Loucy (cell line): Measurements from ENCODE around the gene OSR1.

Experiments
- H2AFZ ChIP-seq: fragments of 200-600 bp; sonication (generic); 2 replicates; pipeline ENCODE4 v1.6.0; 2016; ENCODE audit warnings: antibody characterized with exemption, mild to moderate bottlenecking, low read length, moderate library complexity
- H3F3A ChIP-seq: fragments of 200-600 bp; 2 replicates; pipeline ENCODE4 v1.6.0; 2016; ENCODE audit warnings: antibody characterized with exemption, low read depth, mild to moderate bottlenecking
- H3K27me3 ChIP-seq: fragments of 200-600 bp; sonication (generic); 2 replicates; pipeline ENCODE4 v1.6.1; 2014; ENCODE audit warnings: low read length, mild to moderate bottlenecking; ENCODE audit not compliant: insufficient read depth, poor library complexity, severe bottlenecking
- H3K36me3 ChIP-seq: fragments of 200-600 bp; sonication (generic); 2 replicates; pipeline ENCODE4 v1.6.1; 2016; ENCODE audit warnings: low read length; ENCODE audit not compliant: insufficient read depth
- H3K4me1 ChIP-seq: fragments of 200-600 bp; sonication (generic); 2 replicates; pipeline ENCODE4 v1.5.1; 2014; ENCODE audit warnings: low read length, mild to moderate bottlenecking; ENCODE audit not compliant: insufficient read depth, poor library complexity, severe bottlenecking
- H3K4me2 ChIP-seq: fragments of 200-600 bp; sonication (generic); 2 replicates; pipeline ENCODE4 v1.6.0; 2014; ENCODE audit warnings: antibody characterized with exemption, low read length, low read depth, mild to moderate bottlenecking; ENCODE audit not compliant: poor library complexity, severe bottlenecking
- H3K4me3 ChIP-seq: fragments of 200-600 bp; sonication (generic); 2 replicates; pipeline ENCODE4 v1.5.1; 2014; ENCODE audit warnings: low read length, mild to moderate bottlenecking, mixed read lengths; ENCODE audit not compliant: poor library complexity, severe bottlenecking
- H3K79me2 ChIP-seq: fragments of 200-600 bp; sonication (generic); 2 replicates; pipeline ENCODE4 v1.6.1; 2014; ENCODE audit warnings: low read length; ENCODE audit not compliant: insufficient read depth
- H3K9ac ChIP-seq: fragments of 200-600 bp; sonication (generic); 2 replicates; pipeline ENCODE4 v1.6.0; 2014; ENCODE audit warnings: mild to moderate bottlenecking, low read depth, low read length, moderate library complexity; ENCODE audit not compliant: poor library complexity, severe bottlenecking
- H3K9me2 ChIP-seq: fragments of 200-600 bp; sonication (generic); replicated peaks from 2 replicates; pipeline ENCODE4 v1.6.1; 2016; ENCODE audit warnings: low read depth, low read length, mixed read lengths
- H3K9me3 ChIP-seq: fragments of 200-600 bp; sonication (generic); 2 replicates; pipeline ENCODE4 v1.6.1; 2014; ENCODE audit warnings: mild to moderate bottlenecking, antibody characterized with exemption, low read length, low read depth; ENCODE audit not compliant: insufficient read depth
- H4K20me1 ChIP-seq: fragments of 200-600 bp; sonication (generic); 2 replicates; pipeline ENCODE4 v1.6.0; 2014; ENCODE audit warnings: antibody characterized with exemption, low read length, mild to moderate bottlenecking; ENCODE audit not compliant: insufficient read depth, poor library complexity, severe bottlenecking
- CTCF ChIP-seq: fragments of 200-600 bp; sonication (generic); conservative IDR thresholded peaks from 2 replicates; pipeline ENCODE4 v1.5.1; 2014; ENCODE audit warnings: mild to moderate bottlenecking, antibody characterized with exemption, low read length
- EZH2phosphoT487 ChIP-seq: fragments of 200-600 bp; IDR thresholded peaks from 2 replicates; pipeline ENCODE4 v1.6.1; 2018; ENCODE audit warnings: antibody characterized with exemption, mild to moderate bottlenecking, moderate library complexity, borderline replicate concordance

OSR1 gene

DNA sequence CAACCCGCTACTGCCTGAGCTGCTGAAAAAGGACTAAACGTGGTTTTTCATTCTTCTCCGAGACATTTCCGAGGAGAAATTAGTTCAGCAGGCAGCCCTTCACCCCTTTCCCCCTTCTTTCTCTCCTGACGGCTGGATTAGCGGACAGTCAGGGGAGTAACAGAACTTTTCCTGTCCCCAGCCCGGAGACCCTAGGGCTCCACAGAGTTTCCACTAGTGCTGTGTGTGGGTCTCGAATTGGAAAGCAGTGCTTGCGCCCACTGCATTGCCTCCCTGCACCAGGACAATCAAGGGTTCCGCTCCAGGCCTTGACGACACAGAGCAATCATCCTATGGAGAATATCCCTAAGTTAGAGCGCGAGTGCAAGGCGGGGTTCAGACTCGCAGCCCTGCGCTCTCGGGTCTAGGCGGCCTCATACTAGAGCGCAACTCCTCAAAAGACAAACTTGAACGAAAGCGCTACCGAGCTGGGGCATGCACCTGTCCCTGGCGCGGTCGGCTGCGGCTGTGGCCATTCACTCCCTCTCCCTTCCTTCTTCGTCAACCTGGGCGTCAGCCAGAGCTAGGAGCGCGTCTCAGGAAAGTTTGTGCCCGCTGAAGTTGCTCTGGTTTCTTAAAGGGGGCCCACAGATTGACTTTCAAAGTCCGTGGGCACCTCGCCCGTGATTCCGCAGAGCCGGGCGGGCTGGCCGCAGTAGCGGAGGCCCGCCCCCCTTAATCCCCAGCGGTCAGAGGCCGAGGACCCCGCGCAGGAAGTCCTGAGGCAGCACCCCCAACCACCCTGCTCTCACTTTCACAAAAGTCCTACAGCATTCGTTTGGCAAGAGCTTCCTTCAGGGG is 801 bp downstream of the OSR1 start:
- no peak overlapping the region for H3K9ac ChIP-seq
- no peak overlapping the region for H3K4me2 ChIP-seq
- no peak overlapping the region for H2AFZ ChIP-seq

DNA sequence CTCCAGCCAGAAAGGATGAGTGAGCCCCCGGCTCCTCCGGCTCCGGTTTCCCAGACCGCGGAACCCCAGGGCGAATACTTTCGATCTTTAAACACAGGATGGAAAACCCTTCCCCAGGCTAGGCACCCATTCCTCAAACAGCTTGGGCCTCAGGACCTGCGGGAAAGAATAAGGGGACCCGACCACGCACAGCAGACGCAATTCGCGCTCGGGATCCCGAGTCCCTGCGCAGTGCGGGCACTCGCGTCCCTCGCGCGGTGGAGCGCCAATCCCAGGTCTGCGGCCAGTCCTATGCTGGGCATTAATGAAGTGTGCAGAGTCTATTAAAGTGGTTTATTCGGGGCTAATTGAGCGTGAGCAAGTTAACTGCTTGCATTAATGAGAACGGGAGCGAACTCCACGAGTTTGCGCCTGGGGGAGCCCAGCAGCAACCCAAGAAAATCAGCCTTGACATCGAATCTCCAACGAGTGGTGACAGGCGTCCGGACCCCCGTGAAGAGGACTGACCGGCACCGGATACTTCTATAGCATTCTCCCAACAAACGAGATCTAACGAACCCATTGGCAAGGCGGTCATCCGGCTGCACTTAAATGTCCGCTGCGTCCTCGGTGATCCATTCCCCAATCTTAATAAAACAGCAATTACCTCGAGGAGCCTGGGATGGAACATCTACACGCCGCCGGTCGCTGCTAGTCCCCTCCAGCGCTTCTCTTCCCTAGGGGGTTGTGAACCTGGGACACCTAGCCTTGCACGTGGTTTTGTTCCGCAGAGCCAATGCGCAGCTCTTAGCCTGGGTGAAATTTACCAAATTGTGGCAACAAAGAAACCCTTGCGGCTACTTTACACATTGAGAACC is 1.6 kb downstream of the OSR1 start:
- Histone ChIP-seq H3K27me3 (peaks cover 8% of the 10 kb centered on the region), H3K4me3 (no peak overlapping the region), H2AFZ (no peak overlapping the region), H3K79me2 (no peaks in the 10 kb centered on the region), H3K4me1 (no peaks in the 10 kb centered on the region), H3K9me2 (no peaks in the 10 kb centered on the region), H3K9ac (no peak overlapping the region), H3K4me2 (no peak overlapping the region), H4K20me1 (no peaks in the 10 kb centered on the region), H3K9me3 (no peaks in the 10 kb centered on the region), H3F3A (no peaks in the 10 kb centered on the region), H3K36me3 (no peaks in the 10 kb centered on the region)
- TF ChIP-seq CTCF = no peak
- TF ChIP-seq EZH2phosphoT487 = no peak

More for the DNA sequence above, 801 bp downstream of the OSR1 start:
- no peaks in the 10 kb centered on the region for H3K4me1 ChIP-seq
- H3F3A ChIP-seq = no peaks in the 10 kb centered on the region
- H3K4me3 ChIP-seq = no peak overlapping the region
- TF ChIP-seq EZH2phosphoT487 = no peak
- no peak for TF ChIP-seq CTCF
- no peaks in the 10 kb centered on the region for H3K9me3 ChIP-seq
- H3K79me2 ChIP-seq = no peaks in the 10 kb centered on the region
- H3K9me2 ChIP-seq = no peaks in the 10 kb centered on the region
- no peaks in the 10 kb centered on the region for H4K20me1 ChIP-seq
- no peaks in the 10 kb centered on the region for H3K36me3 ChIP-seq
- H3K27me3 ChIP-seq = peaks cover 8% of the 10 kb centered on the region

GRCh38 chr2:19355931-19356544 is 2.4 kb downstream of the OSR1 start:
- H3F3A ChIP-seq = no peaks in the 10 kb centered on the region
- no peaks in the 10 kb centered on the region for H3K4me1 ChIP-seq
- H4K20me1 ChIP-seq = no peaks in the 10 kb centered on the region
- no peak overlapping the region for H3K9ac ChIP-seq
- TF ChIP-seq EZH2phosphoT487 (no peak), CTCF (no peak)
- no peak overlapping the region for H2AFZ ChIP-seq
- no peak overlapping the region for H3K4me3 ChIP-seq
- no peaks in the 10 kb centered on the region for H3K36me3 ChIP-seq
- no peaks in the 10 kb centered on the region for H3K9me3 ChIP-seq
- no peaks in the 10 kb centered on the region for H3K9me2 ChIP-seq
- peaks cover 8% of the 10 kb centered on the region for H3K27me3 ChIP-seq
- H3K4me2 ChIP-seq = no peak overlapping the region
- no peaks in the 10 kb centered on the region for H3K79me2 ChIP-seq
